HepG2 (cell line): ENCODE measurements around the gene RPS6KB1. TPM values are rescaled to one million over a fixed set of nuclear protein-coding genes. Genes with fewer than 3 reads are reported as not detected.

ENCODE experiments used
- CBX1 ChIP-seq: IDR thresholded peaks from one replicate; pipeline ENCODE4 v1.6.1; 2016; ENCODE audit warnings: antibody characterized with exemption, low read depth
- DNMT3B ChIP-seq: conservative IDR thresholded peaks from 2 replicates; pipeline ENCODE4 v1.6.1; 2016; ENCODE audit warnings: missing biosample characterization, control low read depth
- SMARCC2 ChIP-seq: fragments of 450-650 bp; IDR thresholded peaks from 2 replicates; pipeline ENCODE4 v1.6.1; 2017; ENCODE audit warnings: antibody characterized with exemption, mild to moderate bottlenecking
- TAF1 ChIP-seq: sonication (generic); formaldehyde crosslinking; IDR thresholded peaks from 2 replicates; pipeline ENCODE4 v1.4.0; 2020; ENCODE audit warnings: missing genetic modification reagents
- TEAD3 ChIP-seq: optimal IDR thresholded peaks from 2 replicates; pipeline ENCODE3; 2016; ENCODE audit warnings: borderline replicate concordance
- ZBTB20 ChIP-seq: sonication (generic); formaldehyde crosslinking; IDR thresholded peaks from 2 replicates; pipeline ENCODE4 v1.8.1; 2023; ENCODE audit warnings: missing genetic modification reagents, low read depth, mild to moderate bottlenecking, borderline replicate concordance
- ZFP37 ChIP-seq: sonication (generic); formaldehyde crosslinking; IDR thresholded peaks from 2 replicates; pipeline ENCODE4 v1.4.0; 2020; ENCODE audit warnings: missing genetic modification reagents, borderline replicate concordance
- ZNF354B ChIP-seq: sonication (generic); formaldehyde crosslinking; IDR thresholded peaks from 2 replicates; pipeline ENCODE4 v1.8.0; 2022; ENCODE audit warnings: mild to moderate bottlenecking, missing genetic modification reagents
- ZSCAN22 ChIP-seq: sonication (generic); formaldehyde crosslinking; IDR thresholded peaks from 2 replicates; pipeline ENCODE4 v1.4.0; 2020; ENCODE audit warnings: mild to moderate bottlenecking, missing genetic modification reagents
- polyA plus RNA-seq, 8 experiments: library from polyadenylated mRNA; depleted of rRNA in 3 of 8; stranded (reverse) in 7 of 8; unstranded in 1 of 8; fragments of >200 nt; fragmentation: Illumina TruSeq in 4 of 8; extraction: Trizol in 4 of 8; gene quantifications; 2 replicates each; pipeline versions ENCODE4 v1.2.1 to v1.2.3, GENCODE V29; 2011 to 2016; ENCODE audit warnings: low read depth in 4 of 8, missing spikeins in 1 of 8, mixed read lengths in 1 of 8; ENCODE audit not compliant: insufficient read depth in 1 of 8
- total RNA-seq, 5 experiments: library from RNA; depleted of rRNA; stranded (reverse); fragments of >200 nt; fragmentation: Illumina TruSeq; extraction: Trizol; gene quantifications; 2 replicates each; pipeline ENCODE4 v1.2.3, GENCODE V29; 2016; ENCODE audit warnings: low read depth in 1 of 5
- TF ChIP-seq, protein P1 (sequence below): sonication (generic); formaldehyde crosslinking; IDR thresholded peaks from 2 replicates; pipeline ENCODE4 v1.4.0; 2020; ENCODE audit warnings: missing genetic modification reagents, borderline replicate concordance
- TF ChIP-seq, protein P2 (sequence below): sonication (generic); formaldehyde crosslinking; IDR thresholded peaks from 2 replicates; pipeline ENCODE4 v1.4.0; 2020; ENCODE audit warnings: missing genetic modification reagents
- TF ChIP-seq, protein P3 (sequence below): IDR thresholded peaks from 2 replicates; pipeline ENCODE4 v1.6.1; 2016; ENCODE audit warnings: low read depth, borderline replicate concordance
- TF ChIP-seq, protein P4 (sequence below): sonication (generic); formaldehyde crosslinking; IDR thresholded peaks from 2 replicates; pipeline ENCODE4 v1.4.0; 2020; ENCODE audit warnings: missing genetic modification reagents, borderline replicate concordance
- TF ChIP-seq, protein P5 (sequence below): sonication (generic); formaldehyde crosslinking; IDR thresholded peaks from 2 replicates; pipeline ENCODE4 v1.5.1; 2020; ENCODE audit warnings: mild to moderate bottlenecking, missing genetic modification reagents, borderline replicate concordance
- TF ChIP-seq, protein P6 (sequence below): IDR thresholded peaks from 2 replicates; pipeline ENCODE4 v1.6.1; 2016; ENCODE audit warnings: mild to moderate bottlenecking

The RPS6KB1 gene
- total and polyA plus RNA-seq, 2 of the 13 experiments (the other 11 are each of a cell fraction or from before 2014, with no cell fraction given), result 16.5 to 42.2 TPM

DNA sequence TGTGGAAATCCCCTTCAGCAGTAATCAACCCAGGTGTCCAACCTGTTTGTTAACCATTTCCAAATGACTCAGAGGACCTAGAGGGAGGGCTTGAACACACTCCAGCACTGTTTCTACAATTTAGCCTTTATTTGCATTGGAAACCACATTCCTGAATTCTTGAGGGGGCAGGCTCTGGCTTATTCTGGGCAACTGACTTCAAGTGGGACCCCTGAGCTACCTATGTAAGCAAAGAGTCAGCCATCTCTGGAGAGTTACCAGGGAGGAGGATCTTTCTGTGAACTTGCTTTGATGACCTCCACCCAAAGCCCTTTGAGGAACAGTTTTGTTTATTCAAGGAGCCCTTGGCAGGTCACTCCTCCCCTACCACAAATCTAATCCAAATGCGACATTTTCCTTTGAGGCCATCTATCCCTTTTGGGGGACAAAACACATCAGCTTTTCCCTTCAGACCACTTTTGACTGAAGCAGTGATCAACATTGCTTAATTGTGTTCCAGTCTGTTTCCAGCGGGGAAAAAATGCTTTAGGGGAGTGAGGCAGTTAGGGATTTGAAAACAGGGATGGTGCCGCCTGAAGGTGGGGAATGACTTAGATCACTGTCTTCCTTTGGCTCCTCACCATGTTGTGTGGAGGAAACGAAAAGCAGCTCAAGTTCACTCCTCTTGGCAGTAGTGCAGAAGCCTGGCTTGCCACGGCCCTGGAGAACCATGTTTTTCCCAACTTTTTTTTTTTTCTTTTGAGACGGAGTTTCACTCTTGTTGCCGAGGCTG is 46.3 kb upstream of the RPS6KB1 start (continued):
- TF ChIP-seq, protein P1, sequence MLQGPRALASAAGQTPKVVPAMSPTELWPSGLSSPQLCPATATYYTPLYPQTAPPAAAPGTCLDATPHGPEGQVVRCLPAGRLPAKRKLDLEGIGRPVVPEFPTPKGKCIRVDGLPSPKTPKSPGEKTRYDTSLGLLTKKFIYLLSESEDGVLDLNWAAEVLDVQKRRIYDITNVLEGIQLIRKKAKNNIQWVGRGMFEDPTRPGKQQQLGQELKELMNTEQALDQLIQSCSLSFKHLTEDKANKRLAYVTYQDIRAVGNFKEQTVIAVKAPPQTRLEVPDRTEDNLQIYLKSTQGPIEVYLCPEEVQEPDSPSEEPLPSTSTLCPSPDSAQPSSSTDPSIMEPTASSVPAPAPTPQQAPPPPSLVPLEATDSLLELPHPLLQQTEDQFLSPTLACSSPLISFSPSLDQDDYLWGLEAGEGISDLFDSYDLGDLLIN (CRISPR knock-in tag), result peak; percentile 80; the same call in 1 of the 2 replicates
- TF ChIP-seq ZSCAN22 (CRISPR knock-in tag) (no peak), ZNF354B (CRISPR knock-in tag) (no peak), CBX1 (peak; percentile 21), TAF1 (CRISPR knock-in tag) (0 out of 2 replicates have a peak, but pooled peaks have one; percentile 4), DNMT3B (peak; percentile 85), ZFP37 (CRISPR knock-in tag) (peak; percentile 87; the same call in 1 of the 2 replicates), SMARCC2 (0 out of 2 replicates have a peak, but pooled peaks have one; percentile 19), TEAD3 (peak; percentile 94), ZBTB20 (CRISPR knock-in tag) (peak; percentile 69; the same call in 1 of the 2 replicates)
- TF ChIP-seq, protein P2, sequence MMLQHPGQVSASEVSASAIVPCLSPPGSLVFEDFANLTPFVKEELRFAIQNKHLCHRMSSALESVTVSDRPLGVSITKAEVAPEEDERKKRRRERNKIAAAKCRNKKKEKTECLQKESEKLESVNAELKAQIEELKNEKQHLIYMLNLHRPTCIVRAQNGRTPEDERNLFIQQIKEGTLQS, result peak; percentile 61; the same call in 1 of the 2 replicates
- TF ChIP-seq, protein P3, sequence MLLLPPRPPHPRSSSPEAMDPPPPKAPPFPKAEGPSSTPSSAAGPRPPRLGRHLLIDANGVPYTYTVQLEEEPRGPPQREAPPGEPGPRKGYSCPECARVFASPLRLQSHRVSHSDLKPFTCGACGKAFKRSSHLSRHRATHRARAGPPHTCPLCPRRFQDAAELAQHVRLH (CRISPR knock-in tag), result peak; percentile 77; the same call in 1 of the 2 replicates
- TF ChIP-seq, protein P4, sequence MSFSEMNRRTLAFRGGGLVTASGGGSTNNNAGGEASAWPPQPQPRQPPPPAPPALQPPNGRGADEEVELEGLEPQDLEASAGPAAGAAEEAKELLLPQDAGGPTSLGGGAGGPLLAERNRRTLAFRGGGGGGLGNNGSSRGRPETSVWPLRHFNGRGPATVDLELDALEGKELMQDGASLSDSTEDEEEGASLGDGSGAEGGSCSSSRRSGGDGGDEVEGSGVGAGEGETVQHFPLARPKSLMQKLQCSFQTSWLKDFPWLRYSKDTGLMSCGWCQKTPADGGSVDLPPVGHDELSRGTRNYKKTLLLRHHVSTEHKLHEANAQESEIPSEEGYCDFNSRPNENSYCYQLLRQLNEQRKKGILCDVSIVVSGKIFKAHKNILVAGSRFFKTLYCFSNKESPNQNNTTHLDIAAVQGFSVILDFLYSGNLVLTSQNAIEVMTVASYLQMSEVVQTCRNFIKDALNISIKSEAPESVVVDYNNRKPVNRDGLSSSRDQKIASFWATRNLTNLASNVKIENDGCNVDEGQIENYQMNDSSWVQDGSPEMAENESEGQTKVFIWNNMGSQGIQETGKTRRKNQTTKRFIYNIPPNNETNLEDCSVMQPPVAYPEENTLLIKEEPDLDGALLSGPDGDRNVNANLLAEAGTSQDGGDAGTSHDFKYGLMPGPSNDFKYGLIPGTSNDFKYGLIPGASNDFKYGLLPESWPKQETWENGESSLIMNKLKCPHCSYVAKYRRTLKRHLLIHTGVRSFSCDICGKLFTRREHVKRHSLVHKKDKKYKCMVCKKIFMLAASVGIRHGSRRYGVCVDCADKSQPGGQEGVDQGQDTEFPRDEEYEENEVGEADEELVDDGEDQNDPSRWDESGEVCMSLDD (CRISPR knock-in tag), result peak; percentile 91
- TF ChIP-seq, protein P5, sequence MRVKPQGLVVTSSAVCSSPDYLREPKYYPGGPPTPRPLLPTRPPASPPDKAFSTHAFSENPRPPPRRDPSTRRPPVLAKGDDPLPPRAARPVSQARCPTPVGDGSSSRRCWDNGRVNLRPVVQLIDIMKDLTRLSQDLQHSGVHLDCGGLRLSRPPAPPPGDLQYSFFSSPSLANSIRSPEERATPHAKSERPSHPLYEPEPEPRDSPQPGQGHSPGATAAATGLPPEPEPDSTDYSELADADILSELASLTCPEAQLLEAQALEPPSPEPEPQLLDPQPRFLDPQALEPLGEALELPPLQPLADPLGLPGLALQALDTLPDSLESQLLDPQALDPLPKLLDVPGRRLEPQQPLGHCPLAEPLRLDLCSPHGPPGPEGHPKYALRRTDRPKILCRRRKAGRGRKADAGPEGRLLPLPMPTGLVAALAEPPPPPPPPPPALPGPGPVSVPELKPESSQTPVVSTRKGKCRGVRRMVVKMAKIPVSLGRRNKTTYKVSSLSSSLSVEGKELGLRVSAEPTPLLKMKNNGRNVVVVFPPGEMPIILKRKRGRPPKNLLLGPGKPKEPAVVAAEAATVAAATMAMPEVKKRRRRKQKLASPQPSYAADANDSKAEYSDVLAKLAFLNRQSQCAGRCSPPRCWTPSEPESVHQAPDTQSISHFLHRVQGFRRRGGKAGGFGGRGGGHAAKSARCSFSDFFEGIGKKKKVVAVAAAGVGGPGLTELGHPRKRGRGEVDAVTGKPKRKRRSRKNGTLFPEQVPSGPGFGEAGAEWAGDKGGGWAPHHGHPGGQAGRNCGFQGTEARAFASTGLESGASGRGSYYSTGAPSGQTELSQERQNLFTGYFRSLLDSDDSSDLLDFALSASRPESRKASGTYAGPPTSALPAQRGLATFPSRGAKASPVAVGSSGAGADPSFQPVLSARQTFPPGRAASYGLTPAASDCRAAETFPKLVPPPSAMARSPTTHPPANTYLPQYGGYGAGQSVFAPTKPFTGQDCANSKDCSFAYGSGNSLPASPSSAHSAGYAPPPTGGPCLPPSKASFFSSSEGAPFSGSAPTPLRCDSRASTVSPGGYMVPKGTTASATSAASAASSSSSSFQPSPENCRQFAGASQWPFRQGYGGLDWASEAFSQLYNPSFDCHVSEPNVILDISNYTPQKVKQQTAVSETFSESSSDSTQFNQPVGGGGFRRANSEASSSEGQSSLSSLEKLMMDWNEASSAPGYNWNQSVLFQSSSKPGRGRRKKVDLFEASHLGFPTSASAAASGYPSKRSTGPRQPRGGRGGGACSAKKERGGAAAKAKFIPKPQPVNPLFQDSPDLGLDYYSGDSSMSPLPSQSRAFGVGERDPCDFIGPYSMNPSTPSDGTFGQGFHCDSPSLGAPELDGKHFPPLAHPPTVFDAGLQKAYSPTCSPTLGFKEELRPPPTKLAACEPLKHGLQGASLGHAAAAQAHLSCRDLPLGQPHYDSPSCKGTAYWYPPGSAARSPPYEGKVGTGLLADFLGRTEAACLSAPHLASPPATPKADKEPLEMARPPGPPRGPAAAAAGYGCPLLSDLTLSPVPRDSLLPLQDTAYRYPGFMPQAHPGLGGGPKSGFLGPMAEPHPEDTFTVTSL (CRISPR knock-in tag), result peak; percentile 84; the same call in 1 of the 2 replicates
- TF ChIP-seq, protein P6, sequence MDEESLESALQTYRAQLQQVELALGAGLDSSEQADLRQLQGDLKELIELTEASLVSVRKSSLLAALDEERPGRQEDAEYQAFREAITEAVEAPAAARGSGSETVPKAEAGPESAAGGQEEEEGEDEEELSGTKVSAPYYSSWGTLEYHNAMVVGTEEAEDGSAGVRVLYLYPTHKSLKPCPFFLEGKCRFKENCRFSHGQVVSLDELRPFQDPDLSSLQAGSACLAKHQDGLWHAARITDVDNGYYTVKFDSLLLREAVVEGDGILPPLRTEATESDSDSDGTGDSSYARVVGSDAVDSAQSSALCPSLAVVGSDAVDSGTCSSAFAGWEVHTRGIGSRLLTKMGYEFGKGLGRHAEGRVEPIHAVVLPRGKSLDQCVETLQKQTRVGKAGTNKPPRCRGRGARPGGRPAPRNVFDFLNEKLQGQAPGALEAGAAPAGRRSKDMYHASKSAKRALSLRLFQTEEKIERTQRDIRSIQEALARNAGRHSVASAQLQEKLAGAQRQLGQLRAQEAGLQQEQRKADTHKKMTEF (CRISPR knock-in tag), result peak; percentile 55; the same call in 1 of the 2 replicates
